ENCODE measurements around the gene DUSP16.
A peak's percentile ranks its signal among the peaks of the same experiment; 100 is the strongest.

DUSP16 gene

GRCh38 chr12:12560587-12561370 is 1.9 kb downstream of the DUSP16 start:
- Histone ChIP-seq H3K27me3 (ENCODE audit: control insufficient read depth in 1 of 2, insufficient read depth in 1 of 2, low read length in 2 of 2) (no peaks in the 10 kb centered on the region), H3K23ac (ENCODE audit: low read length in 2 of 2) (no peak overlapping the region), H3K4ac (ENCODE audit: low read depth in 1 of 2, low read length in 2 of 2) (no peak overlapping the region), H3K79me1 (replicated peaks; ENCODE audit: low read length, poor library complexity, severe bottlenecking) (peaks cover 8% of the 10 kb centered on the region), H3K36me3 (ENCODE audit: control insufficient read depth in 1 of 2, insufficient read depth in 2 of 2, low read depth in 1 of 2, low read length in 2 of 2) (no peaks in the 10 kb centered on the region), H4K8ac (ENCODE audit: low read length) (no peak overlapping the region), H2AFZ (ENCODE audit: low read depth, low read length) (no peak overlapping the region), H4K91ac (ENCODE audit: low read length) (no peak overlapping the region), H3K4me2 (ENCODE audit: low read length, poor library complexity, severe bottlenecking) (peak overlapping the region; percentile 99), H3K18ac (ENCODE audit: low read depth in 1 of 2, low read length in 2 of 2) (no peak overlapping the region), H3K9ac (ENCODE audit: low read length) (peak overlapping the region; percentile 97), H3K4me1 (ENCODE audit: control insufficient read depth, insufficient read depth, low read depth, low read length) (no peaks in the 10 kb centered on the region), H3K4me3 (ENCODE audit: insufficient read depth in 1 of 2, low read depth in 1 of 2, low read length in 2 of 2) (peak overlapping the region in 1 of 2 experiments; percentile 88), H3K14ac (ENCODE audit: low read length in 2 of 2) (no peak overlapping the region), H2BK120ac (ENCODE audit: low read depth, low read length) (no peak overlapping the region), H2BK15ac (ENCODE audit: low read depth, poor library complexity, severe bottlenecking) (no peak overlapping the region), H2BK12ac (ENCODE audit: low read length in 2 of 2) (no peak overlapping the region), H2BK5ac (ENCODE audit: low read depth, low read length, poor library complexity, severe bottlenecking) (no peak overlapping the region), H3K9me3 (ENCODE audit: control insufficient read depth, low read length) (no peaks in the 10 kb centered on the region), H3K27ac (ENCODE audit: low read length, poor library complexity, severe bottlenecking) (no peak overlapping the region), H2AK5ac (ENCODE audit: low read length, severe bottlenecking) (no peak overlapping the region)
- DNase-seq: peak; percentile 81
- WGBS: 9% methylated on average over 6 of the region's 9 CpGs

- 23% methylated on average over 2 of the region's 3 CpGs for WGBS
- Histone ChIP-seq H3K36me3 (ENCODE audit: control insufficient read depth in 1 of 2, insufficient read depth in 2 of 2, low read depth in 1 of 2, low read length in 2 of 2) (no peaks in the 10 kb centered on the region), H2BK120ac (ENCODE audit: low read depth, low read length) (peak overlapping the region; percentile 34), H3K14ac (ENCODE audit: low read length in 2 of 2) (no peak overlapping the region), H4K91ac (ENCODE audit: low read length) (no peak overlapping the region), H3K9ac (ENCODE audit: low read length) (peak overlapping the region; percentile 97), H3K9me3 (ENCODE audit: control insufficient read depth, low read length) (no peaks in the 10 kb centered on the region), H3K4me2 (ENCODE audit: low read length, poor library complexity, severe bottlenecking) (no peak overlapping the region), H3K79me1 (replicated peaks; ENCODE audit: low read length, poor library complexity, severe bottlenecking) (peaks cover 14% of the 10 kb centered on the region), H3K23ac (ENCODE audit: low read length in 2 of 2) (no peak overlapping the region), H3K27ac (ENCODE audit: low read length, poor library complexity, severe bottlenecking) (no peak overlapping the region), H2BK15ac (ENCODE audit: low read depth, poor library complexity, severe bottlenecking) (no peak overlapping the region), H3K18ac (ENCODE audit: low read depth in 1 of 2, low read length in 2 of 2) (no peak overlapping the region), H2AK5ac (ENCODE audit: low read length, severe bottlenecking) (no peak overlapping the region), H2BK12ac (ENCODE audit: low read length in 2 of 2) (no peak overlapping the region), H3K4me3 (ENCODE audit: insufficient read depth in 1 of 2, low read depth in 1 of 2, low read length in 2 of 2) (peak overlapping the region in 1 of 2 experiments; percentile 88), H2AFZ (ENCODE audit: low read depth, low read length) (no peak overlapping the region), H2BK5ac (ENCODE audit: low read depth, low read length, poor library complexity, severe bottlenecking) (no peak overlapping the region), H3K4me1 (ENCODE audit: control insufficient read depth, insufficient read depth, low read depth, low read length) (no peaks in the 10 kb centered on the region), H4K8ac (ENCODE audit: low read length) (no peak overlapping the region), H3K4ac (ENCODE audit: low read depth in 1 of 2, low read length in 2 of 2) (no peak overlapping the region), H3K27me3 (ENCODE audit: control insufficient read depth in 1 of 2, insufficient read depth in 1 of 2, low read length in 2 of 2) (no peaks in the 10 kb centered on the region)
- no peak for DNase-seq
Observed at GRCh38 chr12:12559719-12560296, 2.9 kb downstream of the DUSP16 start.

- no peak overlapping the region for H2BK5ac ChIP-seq (ENCODE audit: low read depth, low read length, poor library complexity, severe bottlenecking)
- no peak overlapping the region for H3K4ac ChIP-seq (ENCODE audit: low read depth in 1 of 2, low read length in 2 of 2)
- H2BK120ac ChIP-seq (ENCODE audit: low read depth, low read length): no peak overlapping the region
- DNase-seq: no peak
- no peak overlapping the region for H4K8ac ChIP-seq (ENCODE audit: low read length)
- no peak overlapping the region for H2AK5ac ChIP-seq (ENCODE audit: low read length, severe bottlenecking)
- H4K91ac ChIP-seq (ENCODE audit: low read length): no peak overlapping the region
- no peak overlapping the region for H3K9ac ChIP-seq (ENCODE audit: low read length)
- H3K4me1 ChIP-seq (ENCODE audit: control insufficient read depth, insufficient read depth, low read depth, low read length): no peaks in the 10 kb centered on the region
- no peaks in the 10 kb centered on the region for H3K36me3 ChIP-seq (ENCODE audit: control insufficient read depth in 1 of 2, insufficient read depth in 2 of 2, low read depth in 1 of 2, low read length in 2 of 2)
- no peak overlapping the region for H3K23ac ChIP-seq (ENCODE audit: low read length in 2 of 2)
- H3K14ac ChIP-seq (ENCODE audit: low read length in 2 of 2): no peak overlapping the region
- H3K79me1 ChIP-seq (replicated peaks; ENCODE audit: low read length, poor library complexity, severe bottlenecking): peaks cover 19% of the 10 kb centered on the region
- no peaks in the 10 kb centered on the region for H3K9me3 ChIP-seq (ENCODE audit: control insufficient read depth, low read length)
- no peak overlapping the region for H3K4me2 ChIP-seq (ENCODE audit: low read length, poor library complexity, severe bottlenecking)
- no peak overlapping the region for H3K18ac ChIP-seq (ENCODE audit: low read depth in 1 of 2, low read length in 2 of 2)
- no peaks in the 10 kb centered on the region for H3K27me3 ChIP-seq (ENCODE audit: control insufficient read depth in 1 of 2, insufficient read depth in 1 of 2, low read length in 2 of 2)
- H3K27ac ChIP-seq (ENCODE audit: low read length, poor library complexity, severe bottlenecking): no peak overlapping the region
- H2BK15ac ChIP-seq (ENCODE audit: low read depth, poor library complexity, severe bottlenecking): no peak overlapping the region
- H3K4me3 ChIP-seq (ENCODE audit: insufficient read depth in 1 of 2, low read depth in 1 of 2, low read length in 2 of 2): no peak overlapping the region
- H2BK12ac ChIP-seq (ENCODE audit: low read length in 2 of 2): no peak overlapping the region
- WGBS: 100% methylated on average over 2 of the region's 4 CpGs
- no peak overlapping the region for H2AFZ ChIP-seq (ENCODE audit: low read depth, low read length)
Observed at GRCh38 chr12:12558291-12558690, 4.4 kb downstream of the DUSP16 start.

- Histone ChIP-seq H3K4me3 (ENCODE audit: insufficient read depth in 1 of 2, low read depth in 1 of 2, low read length in 2 of 2) (no peak overlapping the region), H3K18ac (ENCODE audit: low read depth in 1 of 2, low read length in 2 of 2) (no peak overlapping the region), H2AFZ (ENCODE audit: low read depth, low read length) (no peak overlapping the region), H3K4me1 (ENCODE audit: control insufficient read depth, insufficient read depth, low read depth, low read length) (no peaks in the 10 kb centered on the region), H4K91ac (ENCODE audit: low read length) (no peak overlapping the region), H2BK5ac (ENCODE audit: low read depth, low read length, poor library complexity, severe bottlenecking) (no peak overlapping the region), H3K9me3 (ENCODE audit: control insufficient read depth, low read length) (no peaks in the 10 kb centered on the region), H3K4me2 (ENCODE audit: low read length, poor library complexity, severe bottlenecking) (no peak overlapping the region), H3K23ac (ENCODE audit: low read length in 2 of 2) (no peak overlapping the region), H3K4ac (ENCODE audit: low read depth in 1 of 2, low read length in 2 of 2) (no peak overlapping the region), H3K27ac (ENCODE audit: low read length, poor library complexity, severe bottlenecking) (no peak overlapping the region), H2BK12ac (ENCODE audit: low read length in 2 of 2) (no peak overlapping the region), H2BK120ac (ENCODE audit: low read depth, low read length) (no peak overlapping the region), H4K8ac (ENCODE audit: low read length) (no peak overlapping the region), H3K9ac (ENCODE audit: low read length) (no peak overlapping the region), H3K14ac (ENCODE audit: low read length in 2 of 2) (no peak overlapping the region), H2BK15ac (ENCODE audit: low read depth, poor library complexity, severe bottlenecking) (no peak overlapping the region), H2AK5ac (ENCODE audit: low read length, severe bottlenecking) (no peak overlapping the region), H3K79me1 (replicated peaks; ENCODE audit: low read length, poor library complexity, severe bottlenecking) (peaks cover 19% of the 10 kb centered on the region), H3K36me3 (ENCODE audit: control insufficient read depth in 1 of 2, insufficient read depth in 2 of 2, low read depth in 1 of 2, low read length in 2 of 2) (no peaks in the 10 kb centered on the region), H3K27me3 (ENCODE audit: control insufficient read depth in 1 of 2, insufficient read depth in 1 of 2, low read length in 2 of 2) (no peaks in the 10 kb centered on the region)
- WGBS: 95% methylated on average over 2 of the region's 3 CpGs
- no peak for DNase-seq
Observed at GRCh38 chr12:12557733-12558132, 4.9 kb downstream of the DUSP16 start.

Data from mesenchymal stem cell (in vitro differentiated cells and primary cell).